SIG-M5 (cell line): ENCODE measurements around the gene TDG.
"Not testable (repeated sequence)": the region's sequence is repeated elsewhere in the genome, so short reads cannot be mapped to it uniquely, and the experiment has no call there.

Experiments
- DNase-seq: peaks from one replicate; lab custom pipeline; 2025; lab: John Stamatoyannopoulos, UW

Gene TDG

GRCh38 chr12:103960616-103961227 lies 5.0 kb upstream of the TDG start:
- DNase-seq: no peak

GRCh38 chr12:103962493-103962892 lies 3.2 kb upstream of the TDG start:
- no peak for DNase-seq

- no peak for DNase-seq
Measured at GRCh38 chr12:103964805-103965204, 867 bp upstream of the TDG start.

GRCh38 chr12:103965255-103965589 lies 450 bp upstream of the TDG start:
- no peak for DNase-seq

- no peak for DNase-seq
Measured at GRCh38 chr12:103966736-103967135, 1.1 kb downstream of the TDG start.

- no peak for DNase-seq
Measured at GRCh38 chr12:103969391-103969790, 3.7 kb downstream of the TDG start.

GRCh38 chr12:103973909-103974308 lies 8.2 kb downstream of the TDG start:
- no peak for DNase-seq

- DNase-seq: no peak
Measured at GRCh38 chr12:103975368-103975767, 9.7 kb downstream of the TDG start.

- no peak for DNase-seq
Measured at GRCh38 chr12:103978384-103978982, 12.8 kb downstream of the TDG start.

- DNase-seq: no peak
Measured at GRCh38 chr12:103986829-103987228, 21.2 kb downstream of the TDG start.

GRCh38 chr12:103994235-103994634 lies 28.6 kb downstream of the TDG start:
- no peak for DNase-seq

- no peak for DNase-seq
Measured at GRCh38 chr12:103996595-103996994, 30.9 kb downstream of the TDG start.

- DNase-seq: no peak
Measured at GRCh38 chr12:103997286-103997900, 31.7 kb downstream of the TDG start.

- DNase-seq: no peak
Measured at GRCh38 chr12:103998976-103999375, 33.3 kb downstream of the TDG start.

- DNase-seq: no peak
Measured at GRCh38 chr12:104000807-104001434, 35.2 kb downstream of the TDG start.

GRCh38 chr12:104002686-104003085 lies 37.0 kb downstream of the TDG start:
- DNase-seq: no peak

GRCh38 chr12:104003596-104003995 lies 37.9 kb downstream of the TDG start:
- no peak for DNase-seq

GRCh38 chr12:104006929-104007328 lies 41.3 kb downstream of the TDG start:
- no peak for DNase-seq

- DNase-seq: no peak
Measured at GRCh38 chr12:104010121-104010520, 44.4 kb downstream of the TDG start.

- DNase-seq: no peak
Measured at GRCh38 chr12:104010606-104011169, 45.0 kb downstream of the TDG start.

GRCh38 chr12:104011253-104011652 lies 45.6 kb downstream of the TDG start:
- no peak for DNase-seq

- DNase-seq: no peak
Measured at GRCh38 chr12:104012331-104012730, 46.7 kb downstream of the TDG start.

GRCh38 chr12:104021862-104022261 lies 56.2 kb downstream of the TDG start:
- not testable (repeated sequence) for DNase-seq
